Lower leg skin (tissue), 4 donors: ENCODE results near the gene PEDS1. TPM values are rescaled to one million over a fixed set of nuclear protein-coding genes. Genes with fewer than 3 reads are reported as not detected.

Source experiments
- DNase-seq, 2 donors: peaks; one replicate each; pipeline ENCODE4 v3.0.0-alpha.2; 2019; ENCODE audit warnings: low spot score in 2 of 2
- H3K4me3 ChIP-seq: fragments of 200-600 bp; sonication (generic); 2 replicates; pipeline ENCODE4 v1.5.1; 2017; ENCODE audit warnings: mild to moderate bottlenecking, low read depth; ENCODE audit not compliant: poor library complexity, severe bottlenecking
- CTCF ChIP-seq, 3 donors: fragments of 450-650 bp; IDR thresholded peaks; one replicate each; pipeline ENCODE4 v1.5.1; 2016; ENCODE audit warnings: antibody characterized with exemption in 3 of 3, mild to moderate bottlenecking in 3 of 3, moderate library complexity in 2 of 3
- POLR2A ChIP-seq, 2 donors: fragments of 450-650 bp; IDR thresholded peaks; one replicate each; pipeline ENCODE4 v1.6.1; 2016 to 2017; ENCODE audit warnings: antibody characterized with exemption in 2 of 2, mild to moderate bottlenecking in 1 of 2, moderate library complexity in 1 of 2
- WGBS, 2 donors: methylation state at CpG; one replicate each; pipeline ENCODE4 v1.1.5; 2018; 5-methylcytosine and 5-hydroxymethylcytosine counted together
- intact Hi-C: fragments of 100-400 bp; cut with DNase I; formaldehyde crosslinking; loops from one replicate; pipeline ENCODE4 v1.15.0; 2023; ENCODE audit warnings: low total_unique reads
- total RNA-seq, 4 donors: library from RNA; depleted of rRNA; stranded (reverse); fragments of >200 nt; gene quantifications; one replicate each; pipeline ENCODE4 v1.1.0, GENCODE V29; 2016

Gene PEDS1
- total RNA-seq, 4 donors from 2014 or later = 47.3 to 69.3 (median 59.6) TPM

DNA sequence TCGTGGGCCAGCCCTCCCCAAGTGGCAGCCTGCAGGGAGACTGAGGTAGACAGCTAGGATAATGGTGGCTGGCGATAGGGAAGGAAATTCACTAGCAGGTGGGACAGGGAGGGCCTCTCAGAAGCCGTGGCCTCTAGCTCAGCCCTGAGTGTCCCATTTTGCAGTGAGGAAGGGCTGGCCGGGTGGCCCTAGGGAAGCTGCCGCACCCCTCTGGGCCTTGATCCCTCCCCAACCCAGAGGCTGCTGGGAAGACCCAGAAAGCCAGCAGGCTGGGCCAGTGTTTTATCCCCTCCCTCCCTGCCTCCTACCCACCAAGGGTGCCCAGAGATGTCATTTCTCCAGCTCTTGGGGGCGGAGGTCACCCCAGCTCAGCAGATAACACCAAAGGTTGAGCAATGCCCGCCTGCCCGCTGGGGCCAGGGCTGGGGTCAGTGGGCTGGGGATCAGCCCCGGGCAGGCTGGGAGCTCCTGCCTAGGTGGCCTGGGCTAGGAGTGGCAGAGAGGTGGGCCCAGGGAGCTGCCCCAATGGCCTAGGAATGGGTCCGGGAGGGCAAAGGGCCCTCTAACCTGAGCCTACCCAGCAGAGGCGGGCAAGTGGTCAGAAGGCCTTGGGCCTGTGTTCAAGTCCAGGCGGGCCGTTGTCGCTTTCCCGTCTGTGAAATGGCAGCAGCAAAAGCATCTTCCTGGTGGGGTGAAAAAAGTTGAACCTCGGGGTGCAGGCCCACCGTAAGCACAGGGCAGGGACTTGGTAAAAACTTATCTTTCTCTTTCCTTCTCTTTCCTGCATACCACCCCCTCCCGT, 35.6 kb upstream of the PEDS1 start:
- DNase-seq = peak in 1 of 2 donors; percentile 34
- intact Hi-C loops = loop anchor here (5.0 kb wide), 1 partner anchor 398 kb away; no protein-coding TSS in a partner anchor
- H3K4me3 ChIP-seq = no peak overlapping the region
- no peak for TF ChIP-seq CTCF (IDR thresholded peaks at IDR 0.05)
- no peak for TF ChIP-seq POLR2A (IDR thresholded peaks at IDR 0.05)
- WGBS, 2 donors = 83 to 84% methylated on average over 17 to 18 of the region's 18 CpGs

DNA sequence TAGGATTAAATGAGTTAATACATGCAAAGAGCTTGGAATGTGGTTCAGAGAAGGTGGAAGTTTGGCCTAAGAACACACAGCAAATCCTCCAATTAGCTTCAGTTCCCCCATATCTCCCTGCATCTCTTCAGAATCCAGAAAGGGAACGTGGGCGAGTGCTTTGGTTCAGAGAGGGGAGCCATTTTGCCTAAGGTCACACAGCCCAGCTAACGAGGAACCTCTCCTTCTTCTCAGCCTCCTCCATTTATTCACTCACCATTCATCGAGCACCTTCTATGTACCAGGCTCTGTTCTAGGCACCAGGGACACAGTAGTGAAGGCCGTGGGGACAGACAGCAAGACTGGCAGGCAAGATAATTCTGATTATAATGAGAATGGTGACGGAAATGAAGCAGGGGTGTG, 34.8 kb upstream of the PEDS1 start:
- WGBS, 2 donors = 91 to 95% methylated on average over 6 of the region's 6 CpGs
- intact Hi-C loops = loop anchor here (5.0 kb wide), 1 partner anchor 399 kb away; no protein-coding TSS in a partner anchor
- TF ChIP-seq POLR2A (IDR thresholded peaks at IDR 0.05) (no peak), CTCF (IDR thresholded peaks at IDR 0.05) (no peak)

GRCh38 chr20:50187403-50188051, 34.0 kb upstream of the PEDS1 start:
- no peak overlapping the region for H3K4me3 ChIP-seq
- intact Hi-C loops = loop anchor here (5.0 kb wide), 1 partner anchor 400 kb away; no protein-coding TSS in a partner anchor
- DNase-seq = peak in 1 of 2 donors; percentile 26
- TF ChIP-seq POLR2A (IDR thresholded peaks at IDR 0.05) = no peak
- TF ChIP-seq CTCF (IDR thresholded peaks at IDR 0.05) = no peak
- 54 to 61% methylated on average over 12 of the region's 12 CpGs for WGBS, 2 donors

More for the DNA sequence above, 34.8 kb upstream of the PEDS1 start:
- no peak for DNase-seq
- no peak overlapping the region for H3K4me3 ChIP-seq

DNA sequence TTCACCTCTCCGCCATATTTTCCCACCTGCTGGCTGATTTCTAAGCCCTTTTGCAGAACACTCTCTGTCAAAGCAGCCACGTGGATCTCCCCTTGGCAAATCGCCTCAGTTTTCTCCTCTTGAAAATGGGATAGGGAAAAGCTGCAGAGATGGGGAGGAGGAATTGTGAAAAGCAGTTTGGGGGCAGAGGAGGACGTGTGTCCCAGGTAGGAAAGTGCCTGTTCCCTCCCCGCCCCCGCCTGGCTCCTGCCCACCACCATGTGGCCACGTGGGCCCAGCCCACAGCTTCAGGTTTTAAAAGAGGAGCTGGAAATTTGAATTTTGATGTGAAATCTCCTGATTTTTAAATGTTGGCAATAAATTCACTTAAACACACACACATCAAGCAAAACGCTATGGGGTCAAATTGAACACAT, 33.5 kb upstream of the PEDS1 start:
- H3K4me3 ChIP-seq = no peak overlapping the region
- WGBS, 2 donors = 63 to 65% methylated on average over 8 of the region's 8 CpGs
- no peak for DNase-seq
- no peak for TF ChIP-seq POLR2A (IDR thresholded peaks at IDR 0.05)
- TF ChIP-seq CTCF (IDR thresholded peaks at IDR 0.05) = no peak
- intact Hi-C loops = loop anchor here (5.0 kb wide), 1 partner anchor 400 kb away; no protein-coding TSS in a partner anchor

GRCh38 chr20:50186151-50186885, 32.8 kb upstream of the PEDS1 start:
- no peak for TF ChIP-seq POLR2A (IDR thresholded peaks at IDR 0.05)
- TF ChIP-seq CTCF (IDR thresholded peaks at IDR 0.05) = peak in 2 of 3 donors; percentile 85 to 97
- no peak overlapping the region for H3K4me3 ChIP-seq
- WGBS, 2 donors = 17% methylated on average over 16 of the region's 16 CpGs
- peak; percentile 94 to 100 for DNase-seq
- intact Hi-C loops = loop anchor here (5.0 kb wide), 1 partner anchor 401 kb away; no protein-coding TSS in a partner anchor
